Stimulated activated memory B cell treated with anti-CD40 and anti-IgM and Interleukin-4, amounts not matched to agents 10 μg/mL and 1 μg/mL and 100 μg/mL, for 72 hours (primary cell): Measurements from ENCODE around the gene SLC10A2.

Experiments used
- ATAC-seq: fragments of 150-1000 bp; cut with Tn5 transposase; 2 replicates; pipeline ENCODE4 v1.10.0; 2021
- H3K27ac Mint-ChIP-seq: one replicate; pipeline ENCODE4 v1.8.0; 2022; ENCODE audit warnings: mild to moderate bottlenecking, mixed read lengths
- H3K27me3 Mint-ChIP-seq: one replicate; pipeline ENCODE4 v1.8.0; 2022; ENCODE audit warnings: mixed read lengths
- H3K36me3 Mint-ChIP-seq: one replicate; pipeline ENCODE4 v1.8.0; 2022; ENCODE audit warnings: mixed read lengths
- H3K4me1 Mint-ChIP-seq: one replicate; pipeline ENCODE4 v1.8.0; 2022; ENCODE audit warnings: mixed read lengths
- H3K4me3 Mint-ChIP-seq: one replicate; pipeline ENCODE4 v1.8.0; 2022; ENCODE audit warnings: mild to moderate bottlenecking, moderate library complexity, mixed read lengths
- H3K9me3 Mint-ChIP-seq: one replicate; pipeline ENCODE4 v1.8.0; 2022; ENCODE audit warnings: mixed read lengths

SLC10A2 gene

GRCh38 chr13:103067751-103068555 lies 1.7 kb upstream of the SLC10A2 start:
- Mint-ChIP-seq H3K4me1 (no peaks in the 10 kb centered on the region), H3K27ac (no peak overlapping the region), H3K9me3 (peaks cover 7% of the 10 kb centered on the region), H3K36me3 (no peaks in the 10 kb centered on the region), H3K27me3 (no peaks in the 10 kb centered on the region), H3K4me3 (no peak overlapping the region)
- ATAC-seq = no peak

- peaks cover 7% of the 10 kb centered on the region for H3K9me3 Mint-ChIP-seq
- H3K27me3 Mint-ChIP-seq = no peaks in the 10 kb centered on the region
- ATAC-seq = no peak
- H3K4me1 Mint-ChIP-seq = no peaks in the 10 kb centered on the region
- no peak overlapping the region for H3K27ac Mint-ChIP-seq
- H3K4me3 Mint-ChIP-seq = no peak overlapping the region
- H3K36me3 Mint-ChIP-seq = no peaks in the 10 kb centered on the region
Observed at GRCh38 chr13:103066781-103067345, 646 bp upstream of the SLC10A2 start.

- ATAC-seq = no peak
Observed at GRCh38 chr13:103063376-103063775, 2.8 kb downstream of the SLC10A2 start.

GRCh38 chr13:103062079-103062478 lies 4.1 kb downstream of the SLC10A2 start:
- peaks cover 4% of the 10 kb centered on the region for H3K9me3 Mint-ChIP-seq
- no peak overlapping the region for H3K4me3 Mint-ChIP-seq
- no peak overlapping the region for H3K27ac Mint-ChIP-seq
- H3K4me1 Mint-ChIP-seq = no peaks in the 10 kb centered on the region
- no peak for ATAC-seq
- no peaks in the 10 kb centered on the region for H3K36me3 Mint-ChIP-seq
- H3K27me3 Mint-ChIP-seq = no peaks in the 10 kb centered on the region

More at GRCh38 chr13:103063376-103063775, 2.8 kb downstream of the SLC10A2 start:
- no peak overlapping the region for H3K4me3 Mint-ChIP-seq
- H3K9me3 Mint-ChIP-seq = peaks cover 4% of the 10 kb centered on the region
- no peaks in the 10 kb centered on the region for H3K27me3 Mint-ChIP-seq
- no peaks in the 10 kb centered on the region for H3K4me1 Mint-ChIP-seq
- H3K27ac Mint-ChIP-seq = no peak overlapping the region
- H3K36me3 Mint-ChIP-seq = no peaks in the 10 kb centered on the region

GRCh38 chr13:103056008-103056407 lies 10.2 kb downstream of the SLC10A2 start:
- Mint-ChIP-seq H3K27me3 (no peaks in the 10 kb centered on the region), H3K4me3 (no peak overlapping the region), H3K27ac (no peak overlapping the region), H3K9me3 (peaks cover 24% of the 10 kb centered on the region), H3K4me1 (no peaks in the 10 kb centered on the region), H3K36me3 (no peaks in the 10 kb centered on the region)
- ATAC-seq = no peak

- no peak for ATAC-seq
- H3K27me3 Mint-ChIP-seq = no peaks in the 10 kb centered on the region
Observed at GRCh38 chr13:103055166-103055565, 11.1 kb downstream of the SLC10A2 start.

GRCh38 chr13:103046676-103047075 lies 19.5 kb downstream of the SLC10A2 start:
- no peaks in the 10 kb centered on the region for H3K27me3 Mint-ChIP-seq
- no peak overlapping the region for H3K27ac Mint-ChIP-seq
- no peaks in the 10 kb centered on the region for H3K36me3 Mint-ChIP-seq
- ATAC-seq = no peak
- H3K4me1 Mint-ChIP-seq = no peaks in the 10 kb centered on the region
- no peak overlapping the region for H3K4me3 Mint-ChIP-seq
- H3K9me3 Mint-ChIP-seq = no peaks in the 10 kb centered on the region

More at GRCh38 chr13:103055166-103055565, 11.1 kb downstream of the SLC10A2 start:
- no peaks in the 10 kb centered on the region for H3K36me3 Mint-ChIP-seq
- H3K27ac Mint-ChIP-seq = no peak overlapping the region
- H3K4me3 Mint-ChIP-seq = no peak overlapping the region
- peaks cover 24% of the 10 kb centered on the region for H3K9me3 Mint-ChIP-seq
- H3K4me1 Mint-ChIP-seq = no peaks in the 10 kb centered on the region

DNA sequence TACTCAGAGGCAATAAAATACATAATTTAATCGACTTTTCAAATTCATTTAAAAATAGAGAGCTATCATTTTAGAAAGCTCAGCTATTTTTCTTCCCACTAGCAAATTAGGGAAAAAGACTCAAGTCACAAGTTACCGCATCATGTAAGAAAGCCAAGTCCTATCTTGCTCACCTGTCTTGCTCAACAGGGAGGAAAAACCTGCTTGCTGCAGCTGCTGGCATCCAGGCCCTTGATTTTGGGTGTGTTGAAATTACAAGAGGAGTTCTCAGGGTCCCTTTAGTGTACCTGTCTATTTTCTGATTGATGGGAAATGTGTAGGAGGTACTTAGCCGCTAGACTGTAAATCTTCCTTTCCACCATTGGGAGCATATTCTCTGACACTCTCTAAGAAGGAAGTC lies 22.2 kb downstream of the SLC10A2 start:
- Mint-ChIP-seq H3K36me3 (no peaks in the 10 kb centered on the region), H3K27me3 (no peaks in the 10 kb centered on the region), H3K27ac (no peak overlapping the region), H3K4me3 (no peak overlapping the region), H3K9me3 (no peaks in the 10 kb centered on the region), H3K4me1 (no peaks in the 10 kb centered on the region)
- ATAC-seq = no peak

- Mint-ChIP-seq H3K27me3 (no peaks in the 10 kb centered on the region), H3K4me3 (no peak overlapping the region), H3K9me3 (no peaks in the 10 kb centered on the region), H3K4me1 (no peaks in the 10 kb centered on the region), H3K36me3 (no peaks in the 10 kb centered on the region), H3K27ac (no peak overlapping the region)
- ATAC-seq = no peak
Observed at GRCh38 chr13:103040006-103040405, 26.2 kb downstream of the SLC10A2 start.

DNA sequence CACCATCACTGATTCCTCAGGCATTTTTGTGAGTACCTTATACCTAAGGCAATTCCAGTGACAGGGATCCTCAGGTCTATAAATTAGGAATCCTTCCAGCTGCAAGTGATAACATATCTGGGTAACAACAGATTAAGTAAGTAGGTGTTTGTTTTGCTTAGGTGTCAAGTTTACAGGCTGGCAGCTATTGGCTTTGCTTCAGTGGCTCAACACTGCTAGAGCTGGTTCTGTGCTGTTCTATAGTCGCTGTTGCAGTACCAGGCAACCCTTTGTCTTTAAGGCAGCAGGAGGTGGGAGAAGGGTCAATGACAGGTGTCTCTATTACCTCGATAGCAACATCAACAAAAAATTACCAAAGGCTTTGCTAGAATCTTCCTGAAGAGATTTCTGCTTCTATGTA lies 27.0 kb downstream of the SLC10A2 start:
- ATAC-seq = no peak
- Mint-ChIP-seq H3K9me3 (no peaks in the 10 kb centered on the region), H3K27ac (no peak overlapping the region), H3K27me3 (no peaks in the 10 kb centered on the region), H3K4me1 (peaks cover under 1% of the 10 kb centered on the region), H3K36me3 (no peaks in the 10 kb centered on the region), H3K4me3 (no peak overlapping the region)

- Mint-ChIP-seq H3K36me3 (no peaks in the 10 kb centered on the region), H3K4me3 (no peak overlapping the region), H3K27me3 (no peaks in the 10 kb centered on the region), H3K4me1 (peaks cover 12% of the 10 kb centered on the region), H3K9me3 (no peaks in the 10 kb centered on the region), H3K27ac (no peak overlapping the region)
- no peak for ATAC-seq
Observed at GRCh38 chr13:103036268-103036667, 29.9 kb downstream of the SLC10A2 start.

GRCh38 chr13:103033999-103034398 lies 32.2 kb downstream of the SLC10A2 start:
- H3K27me3 Mint-ChIP-seq = no peaks in the 10 kb centered on the region
- H3K4me1 Mint-ChIP-seq = peaks cover 24% of the 10 kb centered on the region
- no peaks in the 10 kb centered on the region for H3K36me3 Mint-ChIP-seq
- H3K4me3 Mint-ChIP-seq = no peak overlapping the region
- H3K27ac Mint-ChIP-seq = no peak overlapping the region
- ATAC-seq = no peak
- H3K9me3 Mint-ChIP-seq = no peaks in the 10 kb centered on the region

DNA sequence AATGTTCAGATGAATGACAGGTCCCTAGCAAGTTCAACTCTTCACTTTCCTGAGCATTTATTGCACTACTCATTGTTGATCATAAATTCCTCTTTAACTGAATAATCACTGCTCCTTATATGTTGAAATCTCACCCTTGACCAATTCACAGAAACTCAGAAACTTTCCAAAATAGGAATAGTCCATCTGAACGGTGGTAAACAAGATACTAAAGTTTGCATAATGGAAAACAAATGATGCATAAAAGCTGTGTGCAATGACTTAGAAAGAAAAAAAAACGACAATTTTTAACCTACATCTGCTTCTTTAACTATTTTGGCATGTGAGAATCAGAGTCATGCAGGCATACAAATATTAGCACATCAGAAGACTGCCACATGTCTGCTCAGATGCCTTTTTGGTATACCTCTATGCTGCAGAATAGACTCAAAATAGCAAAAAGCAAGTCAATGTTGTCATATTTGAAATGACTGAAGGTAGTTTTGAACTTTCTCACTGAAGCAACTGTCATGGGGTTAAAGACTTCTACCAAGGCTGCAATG lies 34.8 kb downstream of the SLC10A2 start:
- Mint-ChIP-seq H3K4me3 (no peak overlapping the region), H3K36me3 (no peaks in the 10 kb centered on the region), H3K4me1 (peaks cover 24% of the 10 kb centered on the region), H3K27me3 (no peaks in the 10 kb centered on the region), H3K27ac (no peak overlapping the region), H3K9me3 (peaks cover 7% of the 10 kb centered on the region)
- peak; percentile 64 for ATAC-seq

GRCh38 chr13:103030776-103031175 lies 35.4 kb downstream of the SLC10A2 start:
- Mint-ChIP-seq H3K27me3 (no peaks in the 10 kb centered on the region), H3K36me3 (peaks cover 3% of the 10 kb centered on the region), H3K4me3 (no peak overlapping the region), H3K4me1 (peaks cover 24% of the 10 kb centered on the region), H3K9me3 (peaks cover 8% of the 10 kb centered on the region), H3K27ac (no peak overlapping the region)
- no peak for ATAC-seq

- Mint-ChIP-seq H3K36me3 (peaks cover 6% of the 10 kb centered on the region), H3K27me3 (no peaks in the 10 kb centered on the region), H3K27ac (no peak overlapping the region), H3K4me1 (peaks cover 24% of the 10 kb centered on the region), H3K9me3 (peaks cover 11% of the 10 kb centered on the region), H3K4me3 (no peak overlapping the region)
- ATAC-seq = no peak
Observed at GRCh38 chr13:103029798-103030197, 36.4 kb downstream of the SLC10A2 start.

DNA sequence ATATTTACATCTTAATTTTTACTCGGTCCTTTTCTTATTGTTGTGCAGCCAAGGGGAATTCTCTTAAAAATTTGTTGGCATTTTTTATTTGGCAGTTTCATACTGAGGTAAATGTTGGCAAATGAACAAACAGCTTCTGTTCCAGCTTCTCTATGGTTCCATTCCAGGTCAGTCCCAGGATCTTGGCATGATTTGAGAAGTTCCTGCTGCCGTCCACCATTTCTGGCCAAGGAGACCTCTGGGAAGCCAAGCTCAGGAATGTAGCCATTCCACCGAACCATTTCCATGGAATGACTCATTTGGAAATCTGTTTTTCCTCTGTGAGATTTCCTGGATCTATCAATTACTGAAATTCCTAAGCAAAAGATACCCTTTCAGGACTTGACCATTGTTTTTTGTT lies 43.9 kb downstream of the SLC10A2 start:
- no peak for ATAC-seq
- no peak overlapping the region for H3K27ac Mint-ChIP-seq
- H3K4me1 Mint-ChIP-seq = no peaks in the 10 kb centered on the region
- no peak overlapping the region for H3K4me3 Mint-ChIP-seq
- H3K36me3 Mint-ChIP-seq = peaks cover 6% of the 10 kb centered on the region
- peaks cover 26% of the 10 kb centered on the region for H3K9me3 Mint-ChIP-seq
- H3K27me3 Mint-ChIP-seq = no peaks in the 10 kb centered on the region
